Upper lobe of right lung (tissue), 1 donor: Measurements from ENCODE around the gene ASF1B. TPM values are rescaled to one million over a fixed set of nuclear protein-coding genes. Genes with fewer than 3 reads are reported as not detected.

Experiments
- ATAC-seq: fragments of 200-7000 bp; cut with Tn5 transposase; one replicate; pipeline ENCODE4 v1.9.1; 2020; ENCODE audit warnings: mild to moderate bottlenecking, moderate library complexity
- DNase-seq: peaks from one replicate; pipeline ENCODE4 v3.0.0-alpha.2; 2020
- H3K27ac ChIP-seq: fragments of 200-600 bp; one replicate; pipeline ENCODE4 v1.8.0; 2022
- H3K27me3 ChIP-seq: fragments of 200-600 bp; one replicate; pipeline ENCODE4 v1.8.0; 2022; ENCODE audit warnings: mild to moderate bottlenecking
- H3K36me3 ChIP-seq: fragments of 200-600 bp; one replicate; pipeline ENCODE4 v1.8.0; 2022
- H3K4me1 ChIP-seq: fragments of 200-600 bp; one replicate; pipeline ENCODE4 v1.8.0; 2022
- H3K4me3 ChIP-seq: fragments of 200-600 bp; one replicate; pipeline ENCODE4 v1.8.0; 2022; ENCODE audit warnings: mild to moderate bottlenecking
- H3K9me3 ChIP-seq: fragments of 200-600 bp; one replicate; pipeline ENCODE4 v1.8.0; 2022
- CTCF ChIP-seq: fragments of 200-600 bp; IDR thresholded peaks from one replicate; pipeline ENCODE4 v1.8.0; 2022; ENCODE audit warnings: antibody characterized with exemption
- intact Hi-C: fragments of 100-400 bp; cut with DNase I; formaldehyde crosslinking; loops from one replicate; pipeline ENCODE4 v1.11.0; 2022
- total RNA-seq: library from RNA; stranded (reverse); fragmentation: NEBNext Ultra II Directional; extraction: Animal tissue kit (Norgen Biotek cat#: 25700); gene quantifications from one replicate; pipeline ENCODE4 v1.2.1, GENCODE V29; 2021
- donor health status: DM: no; HTN: yes; CAD: no; lungs with severe emphysema.

The ASF1B gene
- total RNA-seq, 1 donor from 2014 or later = 1.9 TPM

DNA sequence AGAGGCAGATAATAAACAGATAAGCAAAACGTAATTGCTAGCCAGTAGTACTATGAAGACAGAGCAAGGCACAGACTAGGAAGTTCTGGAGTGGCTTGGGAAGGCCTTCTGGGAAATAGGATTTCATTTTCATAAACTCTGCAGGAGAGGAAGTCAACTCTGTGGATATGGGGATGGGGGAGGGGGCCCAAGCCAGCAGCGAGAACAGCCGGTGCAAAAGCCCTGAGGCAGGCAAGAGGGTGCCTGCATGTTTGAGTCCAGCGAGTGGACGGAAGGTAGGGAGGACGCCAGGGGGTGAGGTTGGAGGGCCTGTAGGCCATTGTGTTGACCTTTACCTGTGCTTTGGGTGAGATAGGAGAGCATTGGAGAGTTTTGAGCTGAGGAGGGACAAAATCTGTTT lies 9.0 kb upstream of the ASF1B start:
- ATAC-seq (no peak), DNase-seq (no peak)
- Histone ChIP-seq H3K4me3 (no peak overlapping the region), H3K36me3 (no peaks in the 10 kb centered on the region), H3K27me3 (no peaks in the 10 kb centered on the region), H3K9me3 (no peaks in the 10 kb centered on the region), H3K27ac (no peak overlapping the region), H3K4me1 (peaks cover 24% of the 10 kb centered on the region)
- intact Hi-C loops = no loop called here
- TF ChIP-seq CTCF = no peak

GRCh38 chr19:14142262-14143190 lies 6.1 kb upstream of the ASF1B start:
- ATAC-seq = no peak
- no peak for TF ChIP-seq CTCF

GRCh38 chr19:14141041-14141440 lies 4.7 kb upstream of the ASF1B start:
- no peak for TF ChIP-seq CTCF
- intact Hi-C loops = no loop called here
- no peak overlapping the region for H3K27ac ChIP-seq
- no peaks in the 10 kb centered on the region for H3K9me3 ChIP-seq
- no peak overlapping the region for H3K4me3 ChIP-seq
- H3K27me3 ChIP-seq = no peaks in the 10 kb centered on the region
- DNase-seq (no peak), ATAC-seq (no peak)
- H3K36me3 ChIP-seq = no peaks in the 10 kb centered on the region
- peaks cover 32% of the 10 kb centered on the region for H3K4me1 ChIP-seq

More at GRCh38 chr19:14142262-14143190, 6.1 kb upstream of the ASF1B start:
- Histone ChIP-seq H3K4me1 (peaks cover 29% of the 10 kb centered on the region), H3K27ac (no peak overlapping the region), H3K36me3 (no peaks in the 10 kb centered on the region), H3K9me3 (no peaks in the 10 kb centered on the region), H3K27me3 (no peaks in the 10 kb centered on the region), H3K4me3 (no peak overlapping the region)
- no peak for DNase-seq
- intact Hi-C loops = no loop called here

GRCh38 chr19:14139944-14140343 lies 3.6 kb upstream of the ASF1B start:
- DNase-seq (no peak), ATAC-seq (no peak)
- Histone ChIP-seq H3K9me3 (no peaks in the 10 kb centered on the region), H3K4me1 (peaks cover 38% of the 10 kb centered on the region), H3K36me3 (no peaks in the 10 kb centered on the region), H3K4me3 (no peak overlapping the region), H3K27ac (peak overlapping the region; percentile 91), H3K27me3 (no peaks in the 10 kb centered on the region)
- intact Hi-C loops = no loop called here
- TF ChIP-seq CTCF = no peak

- ATAC-seq (no peak), DNase-seq (no peak)
- H3K27me3 ChIP-seq = no peaks in the 10 kb centered on the region
- no peaks in the 10 kb centered on the region for H3K36me3 ChIP-seq
- H3K4me1 ChIP-seq = peaks cover 38% of the 10 kb centered on the region
- no peak for TF ChIP-seq CTCF
- no peaks in the 10 kb centered on the region for H3K9me3 ChIP-seq
- H3K27ac ChIP-seq = peak overlapping the region; percentile 91
- intact Hi-C loops = no loop called here
- H3K4me3 ChIP-seq = no peak overlapping the region
Measured at GRCh38 chr19:14138576-14139265, 2.3 kb upstream of the ASF1B start.
